ENCODE results near the gene NME3. TPM values are rescaled to one million over a fixed set of nuclear protein-coding genes. Genes with fewer than 3 reads are reported as not detected.

Gene NME3
- total and polyA plus RNA-seq, 2 of the 13 experiments (the other 11 are each of a cell fraction or from before 2014, with no cell fraction given) = 10.4 to 15.9 TPM

DNA sequence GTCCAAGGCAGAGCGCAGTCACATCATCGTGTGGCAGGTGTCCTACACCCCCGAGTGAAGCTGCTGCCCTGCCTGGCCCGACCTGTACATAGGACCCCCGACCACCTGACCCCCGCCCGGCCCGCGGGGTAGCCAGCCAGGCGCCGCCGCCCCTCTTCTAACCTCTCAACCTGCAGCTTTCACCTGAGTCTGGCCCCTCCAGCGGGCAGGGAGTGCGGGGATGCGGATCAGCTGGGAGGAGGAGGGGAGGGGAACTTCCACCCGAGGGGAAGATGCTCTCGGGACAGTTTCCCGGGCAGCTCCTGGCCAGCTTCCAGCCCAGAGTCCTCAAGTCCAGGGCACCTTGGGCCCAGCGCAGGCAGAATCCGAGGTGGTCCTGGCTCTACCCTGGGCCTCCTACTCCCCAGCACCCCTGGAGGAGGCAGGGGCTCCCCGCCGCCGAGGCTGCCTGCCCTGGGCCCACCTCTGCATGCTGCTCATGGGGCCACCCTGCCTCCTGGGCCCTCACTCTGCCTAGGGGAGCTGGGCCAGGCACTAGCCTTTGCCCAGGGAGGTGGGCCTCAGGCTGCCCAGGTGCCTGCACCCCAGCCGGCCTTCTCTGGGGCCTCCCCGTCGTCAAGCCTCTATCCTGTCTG, 2.5 kb downstream of the NME3 start:
- TF ChIP-seq ZNF121 (CRISPR knock-in tag; IDR thresholded peaks at IDR 0.05) (no peak), AKAP8 (CRISPR knock-in tag; IDR thresholded peaks at IDR 0.05) (0 out of 2 replicates have a peak, but pooled peaks have one; percentile 7), GABPB1 (CRISPR knock-in tag; IDR thresholded peaks at IDR 0.05) (peak; percentile 4; the same call in 1 of the 2 replicates), TAF15 (IDR thresholded peaks at IDR 0.05; ENCODE audit: low read depth, low read length, poor library complexity, severe bottlenecking) (peak; percentile 21), ZNF451 (CRISPR knock-in tag; IDR thresholded peaks at IDR 0.05) (no peak), POLR2A (IDR thresholded peaks at IDR 0.05; ENCODE audit: insufficient read depth in 1 of 2, low read depth in 2 of 2, low read length in 2 of 2) (peak in 1 of 2 experiments; percentile 41; a peak in 1 of 4 replicates), ZFP91 (CRISPR knock-in tag; IDR thresholded peaks at IDR 0.05; ENCODE audit: borderline replicate concordance) (0 out of 2 replicates have a peak, but pooled peaks have one; percentile 11)
- Histone ChIP-seq H3K9ac (ENCODE audit: insufficient read depth, low read depth, low read length) (no peak overlapping the region), H4K20me1 (ENCODE audit: insufficient read depth, low read length) (no peaks in the 10 kb centered on the region), H3K4me1 (ENCODE audit: insufficient read depth, low read length) (no peaks in the 10 kb centered on the region), H3K27me3 (ENCODE audit: control insufficient read depth in 1 of 2, insufficient read depth in 2 of 2, low read length in 2 of 2) (no peaks in the 10 kb centered on the region; a peak in 1 of 5 replicates), H3K27ac (ENCODE audit: extremely low read length, insufficient read depth, low read length) (no peak overlapping the region), H3K4me3 (replicated peaks in 1 of 3; ENCODE audit: insufficient read depth in 1 of 3, low read depth in 2 of 3, low read length in 3 of 3) (no peak overlapping the region), H3K79me2 (ENCODE audit: insufficient read depth, low read length) (peaks cover 17% of the 10 kb centered on the region), H3K4me2 (ENCODE audit: low read depth, low read length) (no peak overlapping the region), H2AFZ (ENCODE audit: low read length) (no peak overlapping the region), H3K9me3 (ENCODE audit: low read length) (no peaks in the 10 kb centered on the region), H3K36me3 (replicated peaks in 1 of 2; ENCODE audit: control insufficient read depth in 1 of 2, insufficient read depth in 2 of 2, low read length in 2 of 2) (peaks cover 18 to 30% of the 10 kb centered on the region in 2 experiments; a peak in 4 of 5 replicates)
- in situ Hi-C loops (cut with HindIII; ENCODE audit: extremely low pct_ligation_motif_present, low pct_unique_long_range_greater_than_20kb) (no loop called here), intact Hi-C loops (cut with micrococcal nuclease; ENCODE audit: unreplicated experiment) (no loop called here)
- 100% methylated on average over 4 of the region's 26 CpGs for WGBS (ENCODE audit: low lambda C conversion rate)
- FAIRE-seq (no peak), DNase-seq (ENCODE audit: low spot score) (no peak), ATAC-seq (no peak; the same call in 2 of the 3 replicates)
- CTCF ChIA-PET (ENCODE audit: low intra/inter-chr PET ratio, low total read pairs) = no interaction called here
- BruUV-seq (replicated peaks) = no TSS peak
- POLR2A ChIA-PET = interaction anchor here (2.7 kb wide), 1 partner anchor 14 kb away, joined by 7 read pairs; the partner anchor contains the start of genes NUBP2 and SPSB3

Measured in HepG2 (cell line).